ENCODE data around the gene UBE2D3.

The UBE2D3 gene

GRCh38 chr4:102858828-102859464, 31.6 kb upstream of the UBE2D3 start:
- DNase-seq (ENCODE audit: extremely low spot score) = no peak
- ChIA-PET CTCF (no interaction called here), POLR2A (interaction anchor here (2.8 kb wide), 1 partner anchor 31 kb away, joined by 10 read pairs; the partner anchor contains the start of gene UBE2D3)
- TF ChIP-seq, protein P1, sequence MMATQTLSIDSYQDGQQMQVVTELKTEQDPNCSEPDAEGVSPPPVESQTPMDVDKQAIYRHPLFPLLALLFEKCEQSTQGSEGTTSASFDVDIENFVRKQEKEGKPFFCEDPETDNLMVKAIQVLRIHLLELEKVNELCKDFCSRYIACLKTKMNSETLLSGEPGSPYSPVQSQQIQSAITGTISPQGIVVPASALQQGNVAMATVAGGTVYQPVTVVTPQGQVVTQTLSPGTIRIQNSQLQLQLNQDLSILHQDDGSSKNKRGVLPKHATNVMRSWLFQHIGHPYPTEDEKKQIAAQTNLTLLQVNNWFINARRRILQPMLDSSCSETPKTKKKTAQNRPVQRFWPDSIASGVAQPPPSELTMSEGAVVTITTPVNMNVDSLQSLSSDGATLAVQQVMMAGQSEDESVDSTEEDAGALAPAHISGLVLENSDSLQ (IDR thresholded peaks at IDR 0.05) = no peak
- TF ChIP-seq HDGF (IDR thresholded peaks at IDR 0.05; ENCODE audit: borderline replicate concordance) = no peak
- TF ChIP-seq L3MBTL2 (conservative IDR thresholded peaks at IDR 0.05) = no peak
- TF ChIP-seq SP1 (IDR thresholded peaks at IDR 0.05) = no peak
- no peak for TF ChIP-seq CTBP1 (IDR thresholded peaks at IDR 0.05; ENCODE audit: borderline replicate concordance)

DNA sequence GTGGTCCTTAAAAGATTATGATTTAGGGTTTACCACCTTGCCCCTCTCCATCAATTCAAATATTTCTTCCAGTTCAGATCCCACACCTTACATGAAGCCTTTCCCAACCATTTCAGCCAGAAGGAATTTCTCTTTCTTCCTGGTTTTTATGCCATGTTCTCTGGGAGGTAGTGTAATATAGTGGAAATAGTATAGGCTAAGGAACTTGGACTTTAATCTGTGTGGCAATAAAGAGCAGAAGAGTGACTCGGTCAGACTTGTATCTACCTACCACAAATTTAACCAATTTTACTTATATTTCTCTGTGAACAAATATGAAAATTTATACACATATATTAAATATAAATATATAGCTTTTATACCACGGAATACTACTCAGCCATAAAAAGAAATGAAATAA, 23.0 kb upstream of the UBE2D3 start:
- ChIA-PET POLR2A (interaction anchor here (1.1 to 2.9 kb wide), 2 partner anchors 19 to 22 kb away, joined by 3 to 8 read pairs; no protein-coding TSS in a partner anchor), CTCF (no interaction called here)
- TF ChIP-seq CTBP1 (IDR thresholded peaks at IDR 0.05; ENCODE audit: borderline replicate concordance) (no peak), LEF1 (IDR thresholded peaks at IDR 0.05; ENCODE audit: borderline replicate concordance) (no peak), HDGF (IDR thresholded peaks at IDR 0.05; ENCODE audit: borderline replicate concordance) (no peak), ZNF384 (IDR thresholded peaks at IDR 0.05) (no peak), L3MBTL2 (conservative IDR thresholded peaks at IDR 0.05) (no peak), ARNT (IDR thresholded peaks at IDR 0.05) (no peak), BHLHE40 (IDR thresholded peaks at IDR 0.05; ENCODE audit: borderline replicate concordance) (no peak), FOXK2 (IDR thresholded peaks at IDR 0.05) (no peak), FOXM1 (IDR thresholded peaks at IDR 0.05; ENCODE audit: borderline replicate concordance) (no peak), TARDBP (IDR thresholded peaks at IDR 0.05) (no peak), SUZ12 (IDR thresholded peaks at IDR 0.05) (no peak), FOXA1 (IDR thresholded peaks at IDR 0.05) (no peak), NFRKB (IDR thresholded peaks at IDR 0.05) (no peak), ELF4 (IDR thresholded peaks at IDR 0.05) (no peak), SP1 (IDR thresholded peaks at IDR 0.05) (no peak)
- TF ChIP-seq, protein P1 (IDR thresholded peaks at IDR 0.05) = no peak
- DNase-seq (ENCODE audit: extremely low spot score) = no peak

DNA sequence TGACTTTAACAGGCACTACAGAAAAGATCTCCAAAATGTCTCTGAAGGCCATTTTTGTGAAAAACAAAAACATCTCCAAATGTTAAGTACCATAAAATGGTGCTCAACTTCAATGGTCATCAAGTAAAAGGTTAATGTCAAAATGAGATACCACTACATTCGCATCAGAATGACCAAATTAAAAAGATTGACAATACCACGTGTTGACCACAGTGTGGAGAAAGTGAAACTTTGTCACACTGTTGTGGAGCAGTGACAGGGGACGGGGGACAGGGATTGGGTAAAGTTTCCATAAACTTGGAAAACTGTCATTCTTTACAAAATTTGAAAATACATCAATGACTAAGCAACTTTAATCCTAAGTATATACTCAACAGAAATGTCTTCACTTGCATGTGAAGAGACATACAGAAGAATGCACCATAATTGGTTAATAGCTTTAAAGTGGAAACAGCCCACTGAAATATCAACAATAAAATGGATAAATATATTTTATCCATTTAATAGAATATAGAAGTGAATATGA, 22.3 kb upstream of the UBE2D3 start:
- no peak for TF ChIP-seq SUZ12 (IDR thresholded peaks at IDR 0.05)
- TF ChIP-seq CTBP1 (IDR thresholded peaks at IDR 0.05; ENCODE audit: borderline replicate concordance) = no peak
- no peak for TF ChIP-seq SP1 (IDR thresholded peaks at IDR 0.05)
- no peak for TF ChIP-seq ELF4 (IDR thresholded peaks at IDR 0.05)
- DNase-seq (ENCODE audit: extremely low spot score) = no peak
- POLR2A ChIA-PET = no interaction called here
- CTCF ChIA-PET = no interaction called here

- DNase-seq (ENCODE audit: extremely low spot score) = no peak
- CTCF ChIA-PET = no interaction called here
- POLR2A ChIA-PET = no interaction called here
- TF ChIP-seq CTBP1 (IDR thresholded peaks at IDR 0.05; ENCODE audit: borderline replicate concordance) = no peak
- TF ChIP-seq, protein P1 (IDR thresholded peaks at IDR 0.05) = no peak
- TF ChIP-seq FOXM1 (IDR thresholded peaks at IDR 0.05; ENCODE audit: borderline replicate concordance) = no peak
- no peak for TF ChIP-seq ARNT (IDR thresholded peaks at IDR 0.05)
- TF ChIP-seq BHLHE40 (IDR thresholded peaks at IDR 0.05; ENCODE audit: borderline replicate concordance) = no peak
- no peak for TF ChIP-seq ZNF384 (IDR thresholded peaks at IDR 0.05)
- TF ChIP-seq L3MBTL2 (conservative IDR thresholded peaks at IDR 0.05) = no peak
- no peak for TF ChIP-seq ELF4 (IDR thresholded peaks at IDR 0.05)
- no peak for TF ChIP-seq SP1 (IDR thresholded peaks at IDR 0.05)
- no peak for TF ChIP-seq SUZ12 (IDR thresholded peaks at IDR 0.05)
- TF ChIP-seq LEF1 (IDR thresholded peaks at IDR 0.05; ENCODE audit: borderline replicate concordance) = no peak
- no peak for TF ChIP-seq FOXA1 (IDR thresholded peaks at IDR 0.05)
- TF ChIP-seq FOXK2 (IDR thresholded peaks at IDR 0.05) = no peak
- TF ChIP-seq NFRKB (IDR thresholded peaks at IDR 0.05) = no peak
Measured at GRCh38 chr4:102847687-102848086, 20.3 kb upstream of the UBE2D3 start.

DNA sequence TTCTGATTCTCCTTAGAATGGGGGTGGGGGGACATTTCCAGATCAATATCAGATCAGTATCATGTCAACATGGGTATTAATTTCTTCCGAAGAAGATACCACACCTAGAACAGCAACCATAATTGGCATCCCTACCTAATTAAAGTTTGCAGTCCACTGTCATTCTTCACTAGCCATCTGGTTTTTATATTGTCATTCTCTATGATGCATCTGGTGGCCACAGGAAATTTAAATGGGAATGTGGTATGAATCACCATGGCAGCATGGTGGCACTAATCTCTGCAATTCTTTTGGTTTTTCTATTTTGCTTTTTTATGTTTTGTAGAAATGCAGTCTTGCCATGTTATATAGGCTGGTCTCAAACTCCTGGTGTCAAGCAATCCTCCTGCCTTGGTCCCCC, 16.6 kb upstream of the UBE2D3 start:
- POLR2A ChIA-PET = no interaction called here
- no peak for DNase-seq (ENCODE audit: extremely low spot score)
- CTCF ChIA-PET = no interaction called here
- TF ChIP-seq NFRKB (IDR thresholded peaks at IDR 0.05) = no peak
- no peak for TF ChIP-seq SUZ12 (IDR thresholded peaks at IDR 0.05)
- TF ChIP-seq FOXA1 (IDR thresholded peaks at IDR 0.05) = no peak
- no peak for TF ChIP-seq BHLHE40 (IDR thresholded peaks at IDR 0.05; ENCODE audit: borderline replicate concordance)
- no peak for TF ChIP-seq L3MBTL2 (conservative IDR thresholded peaks at IDR 0.05)
- no peak for TF ChIP-seq CTBP1 (IDR thresholded peaks at IDR 0.05; ENCODE audit: borderline replicate concordance)

DNA sequence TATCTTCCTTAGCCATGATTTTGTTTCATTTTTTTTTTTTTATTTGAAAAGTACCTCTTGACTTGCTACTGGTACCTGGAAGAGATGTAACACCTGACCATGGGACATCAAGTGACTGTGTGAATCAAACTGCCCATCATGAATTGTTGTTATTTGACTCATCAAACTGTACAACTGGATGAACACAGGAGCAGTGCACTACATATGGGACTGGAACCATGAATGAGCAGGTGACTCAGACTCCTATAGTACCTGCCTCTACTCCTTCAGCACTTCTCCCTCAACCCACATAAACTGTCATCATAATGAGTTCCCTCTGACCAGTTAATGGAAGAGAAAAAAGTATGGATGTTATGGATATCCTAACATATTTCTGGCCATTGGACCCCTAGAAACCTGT, 15.9 kb upstream of the UBE2D3 start:
- TF ChIP-seq LEF1 (IDR thresholded peaks at IDR 0.05; ENCODE audit: borderline replicate concordance) (no peak), ARNT (IDR thresholded peaks at IDR 0.05) (no peak), SUZ12 (IDR thresholded peaks at IDR 0.05) (no peak), HDGF (IDR thresholded peaks at IDR 0.05; ENCODE audit: borderline replicate concordance) (no peak), FOXA1 (IDR thresholded peaks at IDR 0.05) (no peak), TARDBP (IDR thresholded peaks at IDR 0.05) (no peak), NFRKB (IDR thresholded peaks at IDR 0.05) (no peak), FOXK2 (IDR thresholded peaks at IDR 0.05) (no peak), L3MBTL2 (conservative IDR thresholded peaks at IDR 0.05) (no peak), FOXM1 (IDR thresholded peaks at IDR 0.05; ENCODE audit: borderline replicate concordance) (no peak), ZNF384 (IDR thresholded peaks at IDR 0.05) (no peak)
- TF ChIP-seq, protein P1 (IDR thresholded peaks at IDR 0.05) = no peak
- POLR2A ChIA-PET = no interaction called here
- no peak for DNase-seq (ENCODE audit: extremely low spot score)
- CTCF ChIA-PET = no interaction called here

Data from HEK293T (cell line).